ENCODE results near the gene KDM5C.

DNA sequence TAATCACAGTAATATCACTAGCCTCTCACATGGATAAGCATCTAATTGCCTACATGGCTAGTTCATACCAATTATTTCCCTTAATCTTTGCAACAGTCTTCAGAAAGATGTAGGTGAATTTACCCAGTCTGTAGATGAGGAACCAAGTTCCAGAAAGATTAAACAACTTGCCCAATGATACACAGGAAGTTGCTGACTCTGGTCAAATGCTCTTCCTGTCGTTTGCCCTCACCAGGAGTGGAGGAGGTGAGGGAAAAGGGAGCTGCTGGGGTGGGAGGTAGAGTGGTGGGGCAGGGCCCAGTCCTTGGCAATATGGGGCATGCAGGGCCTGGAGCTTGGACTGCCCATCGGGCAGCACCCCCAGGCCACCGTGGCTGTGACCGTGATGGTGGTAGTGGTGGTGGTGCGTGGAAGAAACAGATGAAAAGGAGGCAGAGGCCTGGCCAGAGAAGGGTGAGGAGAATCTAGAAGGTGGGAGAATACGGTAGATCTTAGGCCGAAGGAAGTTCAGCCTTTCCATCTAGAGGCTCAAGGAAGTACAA is 2.3 kb upstream of the KDM5C start:
- TF ChIP-seq, protein P1, sequence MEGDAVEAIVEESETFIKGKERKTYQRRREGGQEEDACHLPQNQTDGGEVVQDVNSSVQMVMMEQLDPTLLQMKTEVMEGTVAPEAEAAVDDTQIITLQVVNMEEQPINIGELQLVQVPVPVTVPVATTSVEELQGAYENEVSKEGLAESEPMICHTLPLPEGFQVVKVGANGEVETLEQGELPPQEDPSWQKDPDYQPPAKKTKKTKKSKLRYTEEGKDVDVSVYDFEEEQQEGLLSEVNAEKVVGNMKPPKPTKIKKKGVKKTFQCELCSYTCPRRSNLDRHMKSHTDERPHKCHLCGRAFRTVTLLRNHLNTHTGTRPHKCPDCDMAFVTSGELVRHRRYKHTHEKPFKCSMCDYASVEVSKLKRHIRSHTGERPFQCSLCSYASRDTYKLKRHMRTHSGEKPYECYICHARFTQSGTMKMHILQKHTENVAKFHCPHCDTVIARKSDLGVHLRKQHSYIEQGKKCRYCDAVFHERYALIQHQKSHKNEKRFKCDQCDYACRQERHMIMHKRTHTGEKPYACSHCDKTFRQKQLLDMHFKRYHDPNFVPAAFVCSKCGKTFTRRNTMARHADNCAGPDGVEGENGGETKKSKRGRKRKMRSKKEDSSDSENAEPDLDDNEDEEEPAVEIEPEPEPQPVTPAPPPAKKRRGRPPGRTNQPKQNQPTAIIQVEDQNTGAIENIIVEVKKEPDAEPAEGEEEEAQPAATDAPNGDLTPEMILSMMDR (conservative IDR thresholded peaks at IDR 0.05; ENCODE audit: low read depth, low read length): no peak
- TF ChIP-seq EZH2phosphoT487 (IDR thresholded peaks at IDR 0.05; ENCODE audit: borderline replicate concordance, low read length): no peak
- no peak for TF ChIP-seq EZH2 (IDR thresholded peaks at IDR 0.05; ENCODE audit: low read length, unreplicated experiment)

Data from PC-3 (cell line).